ENCODE results near the gene PYGM.

Gene PYGM

GRCh38 chr11:64766881-64767280 is 7.1 kb upstream of the PYGM start:
- no peak for TF ChIP-seq CTCF (conservative IDR thresholded peaks at IDR 0.05; ENCODE audit: low read length)
- no peak overlapping the region for H3K4me3 ChIP-seq (ENCODE audit: low read length)
- DNase-seq (ENCODE audit: low read depth): no peak

- no peak for DNase-seq (ENCODE audit: low read depth)
- no peak for TF ChIP-seq CTCF (conservative IDR thresholded peaks at IDR 0.05; ENCODE audit: low read length)
- no peak overlapping the region for H3K4me3 ChIP-seq (ENCODE audit: low read length)
Measured at GRCh38 chr11:64765851-64766665, 6.3 kb upstream of the PYGM start.

- H3K4me3 ChIP-seq (ENCODE audit: low read length): no peak overlapping the region
- peak; percentile 16 for TF ChIP-seq CTCF (conservative IDR thresholded peaks at IDR 0.05; ENCODE audit: low read length)
- no peak for DNase-seq (ENCODE audit: low read depth)
Measured at GRCh38 chr11:64765291-64765850, 5.6 kb upstream of the PYGM start.

GRCh38 chr11:64764753-64765152 is 5.0 kb upstream of the PYGM start:
- no peak for TF ChIP-seq CTCF (conservative IDR thresholded peaks at IDR 0.05; ENCODE audit: low read length)
- no peak for DNase-seq (ENCODE audit: low read depth)
- H3K4me3 ChIP-seq (ENCODE audit: low read length): no peak overlapping the region

GRCh38 chr11:64764040-64764611 is 4.4 kb upstream of the PYGM start:
- no peak for DNase-seq (ENCODE audit: low read depth)
- H3K4me3 ChIP-seq (ENCODE audit: low read length): no peak overlapping the region
- no peak for TF ChIP-seq CTCF (conservative IDR thresholded peaks at IDR 0.05; ENCODE audit: low read length)

GRCh38 chr11:64763526-64764039 is 3.8 kb upstream of the PYGM start:
- no peak overlapping the region for H3K4me3 ChIP-seq (ENCODE audit: low read length)
- no peak for DNase-seq (ENCODE audit: low read depth)
- no peak for TF ChIP-seq CTCF (conservative IDR thresholded peaks at IDR 0.05; ENCODE audit: low read length)

Measured in AG10803 (cell line).